Measurements from ENCODE around the gene BSCL2.

Gene BSCL2

GRCh38 chr11:62707277-62707861 is at the start of gene BSCL2, which contains the start of gene GNG3:
BSCL2 (minus strand) TSS chr11:62707424; CDS start chr11:62707195, 229 bp downstream.
GNG3 (plus strand) TSS chr11:62707676; CDS start chr11:62708296, 620 bp downstream.
- ATAC-seq = no peak
- TF ChIP-seq CSDC2 (CRISPR knock-in tag; IDR thresholded peaks at IDR 0.05) (no peak), SNAI2 (CRISPR knock-in tag; IDR thresholded peaks at IDR 0.05) (no peak), ISL1 (CRISPR knock-in tag; IDR thresholded peaks at IDR 0.05) (no peak), CSRNP3 (CRISPR knock-in tag; IDR thresholded peaks at IDR 0.05) (no peak), ZNF8 (CRISPR knock-in tag; IDR thresholded peaks at IDR 0.05) (no peak), OSR1 (CRISPR knock-in tag; IDR thresholded peaks at IDR 0.05) (no peak), BACH2 (CRISPR knock-in tag; IDR thresholded peaks at IDR 0.05; ENCODE audit: borderline replicate concordance) (no peak), ZFP3 (CRISPR knock-in tag; IDR thresholded peaks at IDR 0.05) (no peak), TCF4 (CRISPR knock-in tag; IDR thresholded peaks at IDR 0.05; ENCODE audit: borderline replicate concordance) (no peak), GLIS3 (CRISPR knock-in tag; IDR thresholded peaks at IDR 0.05) (no peak), TSHZ2 (CRISPR knock-in tag; IDR thresholded peaks at IDR 0.05) (no peak), ESRRG (CRISPR knock-in tag; IDR thresholded peaks at IDR 0.05) (no peak), ZC3H10 (CRISPR knock-in tag; IDR thresholded peaks at IDR 0.05) (no peak), TOX (CRISPR knock-in tag; IDR thresholded peaks at IDR 0.05; ENCODE audit: borderline replicate concordance) (no peak), POU6F1 (CRISPR knock-in tag; IDR thresholded peaks at IDR 0.05; ENCODE audit: borderline replicate concordance, low read depth) (no peak), PPARA (CRISPR knock-in tag; IDR thresholded peaks at IDR 0.05; ENCODE audit: borderline replicate concordance) (no peak)

GRCh38 chr11:62755086-62755615 is 47.9 kb upstream of the BSCL2 start:
- no peak for ATAC-seq
- TF ChIP-seq TOX (CRISPR knock-in tag; IDR thresholded peaks at IDR 0.05; ENCODE audit: borderline replicate concordance) = no peak
- TF ChIP-seq ZFP3 (CRISPR knock-in tag; IDR thresholded peaks at IDR 0.05) = no peak
- TF ChIP-seq ZFP30 (CRISPR knock-in tag; IDR thresholded peaks at IDR 0.05) = no peak
- TF ChIP-seq ARNTL (CRISPR knock-in tag; IDR thresholded peaks at IDR 0.05; ENCODE audit: borderline replicate concordance, low read depth) = no peak
- TF ChIP-seq TSHZ2 (CRISPR knock-in tag; IDR thresholded peaks at IDR 0.05) = no peak
- TF ChIP-seq PPARA (CRISPR knock-in tag; IDR thresholded peaks at IDR 0.05; ENCODE audit: borderline replicate concordance) = no peak
- TF ChIP-seq ZNF8 (CRISPR knock-in tag; IDR thresholded peaks at IDR 0.05) = no peak
- no peak for TF ChIP-seq ISL1 (CRISPR knock-in tag; IDR thresholded peaks at IDR 0.05)
- TF ChIP-seq ZC3H10 (CRISPR knock-in tag; IDR thresholded peaks at IDR 0.05) = no peak
- TF ChIP-seq OSR1 (CRISPR knock-in tag; IDR thresholded peaks at IDR 0.05) = no peak
- TF ChIP-seq CSDC2 (CRISPR knock-in tag; IDR thresholded peaks at IDR 0.05) = no peak
- TF ChIP-seq ZNF565 (CRISPR knock-in tag; conservative IDR thresholded peaks at IDR 0.05; ENCODE audit: low read depth) = no peak
